ENCODE data around the gene PARG.
"Not testable (repeated sequence)": the region's sequence is repeated elsewhere in the genome, so short reads cannot be mapped to it uniquely, and the experiment has no call there.

The PARG gene

DNA sequence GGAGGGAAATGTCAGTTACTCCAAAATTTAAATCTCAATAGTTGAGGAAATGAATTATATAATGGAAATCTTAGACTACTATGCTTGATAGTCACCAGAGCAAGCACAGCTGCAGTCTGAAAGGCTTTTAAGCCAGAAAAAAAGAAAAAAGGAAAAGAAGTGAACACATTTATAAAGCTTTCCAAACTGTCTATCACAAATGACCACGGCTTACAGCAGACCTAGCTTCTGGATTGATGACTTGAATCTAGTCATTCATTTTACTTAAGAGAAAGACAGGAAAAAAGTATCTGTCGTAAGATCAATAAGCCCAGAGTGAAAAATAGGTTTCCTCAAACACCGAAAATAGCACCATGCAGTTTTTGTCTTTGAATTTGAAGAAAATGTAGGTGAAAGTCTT is 111.8 kb downstream of the PARG start:
- DNase-seq (ENCODE audit: low read depth): no peak

- DNase-seq (ENCODE audit: low read depth): no peak
Measured at GRCh38 chr10:49827297-49827696, 114.5 kb downstream of the PARG start.

- DNase-seq (ENCODE audit: low read depth): no peak
Measured at GRCh38 chr10:49819234-49819958, 122.4 kb downstream of the PARG start.

- no peak for DNase-seq (ENCODE audit: low read depth)
Measured at GRCh38 chr10:49817845-49818244, 124.0 kb downstream of the PARG start.

DNA sequence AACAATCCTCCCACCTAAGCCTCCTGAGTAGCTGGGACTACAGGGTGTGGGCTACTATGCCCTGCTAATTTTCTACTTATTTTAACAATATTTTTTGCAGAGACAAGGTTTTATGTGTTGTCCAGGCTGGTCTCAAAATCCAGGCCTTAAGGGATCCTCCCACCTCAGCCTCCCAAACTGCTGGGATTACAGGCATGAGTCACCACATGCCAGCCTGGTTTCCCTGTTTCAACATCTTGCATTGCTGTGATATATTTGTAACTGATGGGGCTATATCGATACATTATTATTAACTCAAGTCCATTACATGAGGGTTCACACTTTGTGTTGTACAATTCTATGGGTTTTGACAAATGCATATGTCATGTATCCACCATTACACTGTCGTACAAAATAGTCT is 137.8 kb downstream of the PARG start:
- DNase-seq (ENCODE audit: low read depth): no peak

GRCh38 chr10:49798275-49798674 is 143.6 kb downstream of the PARG start:
- DNase-seq (ENCODE audit: low read depth): no peak

DNA sequence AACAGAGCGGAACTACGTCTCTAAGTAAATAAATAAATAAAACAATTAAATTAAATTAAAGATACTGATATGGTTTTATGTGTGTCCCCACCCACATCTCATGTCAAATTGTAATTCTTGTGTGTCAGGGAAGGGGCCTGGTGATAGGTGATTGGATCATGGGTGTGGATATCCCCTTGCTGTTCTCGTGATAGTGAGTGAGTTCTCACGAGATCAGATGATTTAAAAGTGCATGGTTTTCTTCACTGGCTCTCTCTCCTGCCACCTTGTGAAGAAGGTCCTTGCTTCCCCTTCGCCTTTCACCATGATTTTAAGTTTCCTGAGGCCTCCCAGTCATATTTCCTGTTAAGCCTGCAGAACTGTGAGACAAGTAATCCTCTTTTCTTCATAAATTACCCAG is 150.7 kb downstream of the PARG start:
- no peak for DNase-seq (ENCODE audit: low read depth)

- no peak for DNase-seq (ENCODE audit: low read depth)
Measured at GRCh38 chr10:49784681-49785080, 157.1 kb downstream of the PARG start.

DNA sequence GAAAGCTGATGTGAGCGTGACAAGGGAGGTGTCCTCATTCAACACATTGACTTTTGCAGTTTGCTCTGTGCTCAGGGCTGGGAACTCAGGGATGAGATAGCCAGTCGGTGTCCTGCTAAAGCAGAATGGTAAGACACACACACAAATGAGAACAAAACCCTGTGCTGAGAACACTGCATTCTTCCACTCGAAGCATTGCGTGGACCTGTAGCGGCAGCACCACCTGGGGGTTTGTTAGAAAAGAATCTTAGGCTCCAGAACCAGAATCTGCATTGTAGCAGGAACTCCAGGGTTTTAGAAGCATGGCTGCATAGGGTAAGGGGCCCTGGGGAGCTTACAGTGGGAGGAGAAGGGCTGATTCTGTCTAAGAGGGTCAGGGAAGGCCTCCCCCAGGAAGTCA is 158.2 kb downstream of the PARG start:
- DNase-seq (ENCODE audit: low read depth): no peak

DNA sequence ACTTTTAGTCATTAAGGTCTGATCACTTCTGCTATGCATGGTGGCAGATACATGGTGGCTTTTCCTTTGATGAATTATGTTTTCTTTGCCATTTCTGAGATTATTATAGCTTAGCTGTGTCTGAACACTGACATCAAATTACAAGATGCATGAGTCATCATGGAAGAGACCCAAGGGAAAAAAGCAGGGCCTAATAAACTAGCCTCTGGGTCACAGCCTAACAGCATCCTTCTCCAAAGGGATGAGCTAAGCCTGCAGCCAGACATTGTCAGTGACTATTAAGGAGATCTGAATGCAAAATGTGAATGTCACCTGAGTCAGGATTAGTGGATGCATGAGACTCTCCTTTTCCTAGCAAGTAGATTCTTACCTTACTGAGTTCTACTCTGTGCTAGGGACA is 160.6 kb downstream of the PARG start:
- no peak for DNase-seq (ENCODE audit: low read depth)

GRCh38 chr10:49778197-49778596 is 163.6 kb downstream of the PARG start:
- no peak for DNase-seq (ENCODE audit: low read depth)

- DNase-seq (ENCODE audit: low read depth): no peak
Measured at GRCh38 chr10:49776851-49777250, 165.0 kb downstream of the PARG start.

DNA sequence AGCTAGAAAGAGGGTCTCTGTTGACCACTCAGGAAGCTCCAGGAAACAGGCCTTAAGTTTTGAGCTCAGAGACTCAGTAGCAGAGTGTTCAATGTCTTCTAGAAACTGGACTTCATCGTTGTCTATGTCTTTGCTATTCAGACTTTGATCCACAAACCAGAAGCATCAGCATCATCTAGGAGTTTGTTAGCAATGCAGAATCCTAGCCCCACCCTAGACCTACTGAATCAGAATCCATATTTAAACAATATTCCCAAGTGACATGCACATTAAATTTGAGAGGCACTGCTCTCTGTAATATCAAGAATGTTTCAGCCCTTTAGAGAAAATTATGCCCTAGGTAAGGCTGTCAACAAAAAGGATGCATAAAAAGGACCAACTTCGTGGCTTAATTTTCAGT is 166.8 kb downstream of the PARG start:
- no peak for DNase-seq (ENCODE audit: low read depth)

DNA sequence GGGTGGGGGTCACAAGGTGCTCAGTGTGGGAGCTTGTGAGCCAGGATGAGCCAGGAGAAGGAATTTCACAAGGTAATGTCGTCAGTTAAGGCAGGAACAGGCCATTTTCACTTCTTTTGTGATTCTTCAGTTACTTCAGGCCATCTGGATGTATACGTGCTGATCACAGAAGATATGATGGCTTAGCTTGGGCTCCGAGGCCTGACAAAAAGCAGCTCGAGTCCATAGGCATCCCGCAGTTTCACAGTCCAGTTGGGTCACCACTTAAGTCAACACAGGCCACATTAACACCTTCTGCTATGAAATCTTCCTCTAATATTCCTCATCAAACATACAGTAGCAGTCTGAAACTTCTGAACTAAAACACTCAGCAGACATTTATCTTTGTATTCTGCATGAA is 168.9 kb downstream of the PARG start:
- DNase-seq (ENCODE audit: low read depth): not testable (repeated sequence)

GRCh38 chr10:49771046-49771445 is 170.8 kb downstream of the PARG start:
- DNase-seq (ENCODE audit: low read depth): not testable (repeated sequence)

DNA sequence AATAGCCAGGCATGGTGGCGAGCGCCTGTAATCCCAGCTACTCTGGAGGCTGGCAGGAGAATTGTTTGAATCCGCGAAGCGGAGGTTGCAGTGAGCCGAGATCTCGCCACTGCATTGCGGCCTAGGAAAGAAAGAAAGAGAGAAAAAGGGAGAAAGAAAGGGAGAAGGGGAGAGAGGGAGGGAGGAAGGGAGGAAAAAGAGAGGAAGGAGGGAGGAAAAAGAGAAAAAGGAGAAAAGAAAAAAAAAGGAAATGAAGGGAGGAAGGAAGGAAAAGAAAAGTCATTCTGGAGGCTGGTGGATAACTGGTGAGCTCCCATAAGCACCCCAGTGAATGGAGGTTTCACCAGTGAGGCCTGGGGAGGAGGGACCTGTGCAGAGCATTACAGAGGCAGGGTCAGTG is 172.1 kb downstream of the PARG start:
- no peak for DNase-seq (ENCODE audit: low read depth)

DNA sequence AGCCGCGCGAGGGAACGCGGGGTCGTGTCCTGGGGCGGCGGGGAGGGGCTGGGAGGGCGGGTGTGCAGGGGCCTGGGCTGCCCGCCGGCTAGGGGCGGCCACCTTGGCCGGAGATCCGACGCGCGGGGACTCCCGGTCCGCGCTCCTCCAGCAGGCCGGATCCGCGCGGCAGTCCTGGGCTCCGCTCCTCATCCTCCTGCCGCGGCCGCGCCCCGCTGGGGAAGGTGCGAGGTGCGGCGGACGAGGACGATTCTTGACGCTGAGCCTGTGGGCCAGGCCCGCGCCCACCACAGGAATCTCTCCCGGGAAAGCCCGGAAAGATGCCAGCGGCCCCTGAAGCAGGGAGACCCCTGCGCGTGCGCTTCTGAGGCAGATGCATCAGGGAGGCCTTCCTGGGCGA is 173.1 kb downstream of the PARG start:
- no peak for DNase-seq (ENCODE audit: low read depth)

GRCh38 chr10:49768329-49768728 is 173.5 kb downstream of the PARG start:
- DNase-seq (ENCODE audit: low read depth): no peak
